GM18508 (cell line): ENCODE data around the gene OR5AR1.
"Not testable (repeated sequence)": the region's sequence is repeated elsewhere in the genome, so short reads cannot be mapped to it uniquely, and the experiment has no call there.

ENCODE experiments used
- ATAC-seq: cut with Tn5 transposase; IDR thresholded peaks from one replicate; pipeline ENCODE4 v1.9.1; 2021; ENCODE audit warnings: moderate number of reproducible peaks; ENCODE audit not compliant: insufficient read depth, unreplicated experiment

Gene OR5AR1

DNA sequence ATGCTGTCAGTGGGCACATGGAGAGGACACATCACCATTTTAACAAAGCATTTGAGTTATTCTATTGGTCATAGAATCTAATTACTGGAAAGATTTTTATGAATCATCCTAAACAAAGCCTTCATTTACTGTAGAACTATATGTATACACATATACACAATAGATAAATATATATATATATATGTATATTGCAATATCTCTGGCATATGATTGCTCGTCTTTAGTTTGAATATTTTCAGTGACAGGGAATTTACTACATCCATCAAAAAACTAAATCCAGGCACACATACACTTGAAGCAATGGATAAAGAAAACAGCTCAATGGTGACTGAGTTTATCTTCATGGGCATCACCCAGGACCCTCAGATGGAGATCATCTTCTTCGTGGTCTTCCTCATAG lies at the start of gene OR5AR1:
OR5AR1 (plus strand) TSS at position 301 of the 400 bp plus-strand sequence; CDS start at position 301, 0 bp downstream.
- no peak for ATAC-seq

DNA sequence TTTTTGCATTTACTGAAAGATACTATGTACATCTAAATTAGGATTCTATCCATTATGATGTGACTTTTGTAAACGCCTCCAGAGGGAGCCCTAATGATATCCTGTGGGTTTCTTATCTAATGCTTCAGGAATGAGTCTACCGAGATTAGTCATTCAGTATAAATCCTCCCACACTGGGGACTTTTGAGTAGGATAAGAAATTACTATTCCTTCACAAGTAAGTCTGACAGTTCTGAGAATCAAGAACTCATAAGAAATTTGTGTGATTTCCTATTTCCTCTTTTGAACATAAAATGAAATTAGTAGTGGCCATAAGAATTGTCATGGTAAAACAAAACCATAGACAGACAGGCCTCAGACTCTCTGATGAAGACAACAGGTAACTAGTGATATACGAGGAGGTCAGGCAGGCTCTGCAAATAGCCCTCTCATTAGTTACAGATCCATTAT lies 38.8 kb upstream of the OR5AR1 start:
- ATAC-seq, result peak; percentile 81

DNA sequence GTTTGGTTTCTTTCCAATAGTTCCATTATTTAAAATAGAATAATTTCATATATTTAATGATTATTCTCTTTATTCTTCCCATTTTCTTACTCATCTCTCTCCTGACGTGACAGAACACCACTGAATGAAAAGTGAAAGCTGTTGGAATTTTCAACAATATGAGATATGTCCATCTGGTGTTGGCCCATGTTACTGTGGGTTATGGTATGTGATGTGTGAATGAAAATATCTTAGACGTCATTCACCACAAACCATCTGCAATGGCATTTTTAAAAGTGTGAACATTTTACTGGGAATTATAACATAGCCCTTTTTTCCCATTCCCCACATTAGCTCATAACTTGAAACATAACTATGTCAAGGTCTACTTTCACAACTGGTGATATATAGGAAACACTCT lies 37.5 kb upstream of the OR5AR1 start:
- no peak for ATAC-seq

DNA sequence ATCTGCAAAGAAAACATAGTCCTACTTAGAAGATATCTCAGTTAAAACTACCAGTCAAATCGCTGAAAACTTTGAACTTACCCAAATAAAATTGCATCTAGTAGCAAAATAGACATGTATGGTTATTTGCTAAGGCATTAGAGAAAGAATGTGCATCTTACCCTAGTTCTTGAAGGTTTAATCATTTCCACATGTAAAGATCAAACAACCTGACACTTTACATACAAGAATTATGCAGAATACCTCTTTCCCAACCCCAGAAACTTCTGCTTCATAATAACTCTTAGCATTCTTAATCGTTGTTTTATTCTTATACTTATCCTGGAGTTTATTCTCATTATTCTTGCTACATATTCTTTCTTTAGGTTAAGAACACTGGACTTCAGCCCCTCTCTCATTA lies 31.2 kb upstream of the OR5AR1 start:
- no peak for ATAC-seq

- no peak for ATAC-seq
Measured at GRCh38 chr11:56636861-56637260, 26.6 kb upstream of the OR5AR1 start.

DNA sequence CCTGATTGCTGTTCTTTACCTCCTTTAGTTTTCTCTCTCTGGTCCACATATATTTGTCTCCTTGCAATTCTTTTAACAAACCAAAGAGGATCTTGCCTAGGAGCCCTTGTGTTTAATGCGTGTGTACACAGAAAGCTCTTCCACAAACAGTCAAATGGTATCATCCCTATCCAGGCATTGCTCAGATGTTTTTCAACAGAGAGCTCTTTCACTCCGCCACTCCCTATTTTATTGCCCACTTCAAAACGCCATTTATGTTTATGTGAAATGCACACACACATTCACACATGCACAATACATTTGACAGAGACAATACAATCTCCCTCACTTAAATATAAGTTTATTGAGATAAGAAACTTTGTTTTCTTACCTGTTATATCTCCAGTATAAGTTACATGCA lies 26.0 kb upstream of the OR5AR1 start:
- no peak for ATAC-seq

- ATAC-seq, result no peak
Measured at GRCh38 chr11:56642339-56642738, 21.1 kb upstream of the OR5AR1 start, which contains the start of gene OR5AP2. TSS of gene OR5AP2 (minus strand) at chr11:56642439. CDS start at chr11:56642439, 0 bp downstream.

DNA sequence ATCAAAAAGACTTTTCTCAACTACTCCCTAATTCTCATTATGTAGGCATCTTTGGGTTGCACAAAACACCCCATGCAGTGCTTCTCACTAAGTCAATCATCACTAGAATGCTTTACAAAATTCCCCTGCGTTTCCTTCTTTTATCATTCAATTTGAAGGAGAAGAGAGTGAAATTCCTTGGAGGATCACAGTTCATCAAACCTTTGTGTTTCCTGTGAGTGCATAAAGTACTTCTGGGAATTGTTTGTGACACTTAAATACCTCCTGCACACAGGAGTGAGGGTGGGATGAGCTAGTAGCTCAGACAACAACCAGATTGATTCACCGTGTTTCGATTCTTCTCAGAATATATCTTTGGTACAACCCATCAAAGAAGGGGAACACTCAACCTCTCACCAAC lies 3.7 kb upstream of the OR5AR1 start:
- no peak for ATAC-seq

- ATAC-seq, result no peak
Measured at GRCh38 chr11:56670984-56671383, 7.5 kb downstream of the OR5AR1 start.

DNA sequence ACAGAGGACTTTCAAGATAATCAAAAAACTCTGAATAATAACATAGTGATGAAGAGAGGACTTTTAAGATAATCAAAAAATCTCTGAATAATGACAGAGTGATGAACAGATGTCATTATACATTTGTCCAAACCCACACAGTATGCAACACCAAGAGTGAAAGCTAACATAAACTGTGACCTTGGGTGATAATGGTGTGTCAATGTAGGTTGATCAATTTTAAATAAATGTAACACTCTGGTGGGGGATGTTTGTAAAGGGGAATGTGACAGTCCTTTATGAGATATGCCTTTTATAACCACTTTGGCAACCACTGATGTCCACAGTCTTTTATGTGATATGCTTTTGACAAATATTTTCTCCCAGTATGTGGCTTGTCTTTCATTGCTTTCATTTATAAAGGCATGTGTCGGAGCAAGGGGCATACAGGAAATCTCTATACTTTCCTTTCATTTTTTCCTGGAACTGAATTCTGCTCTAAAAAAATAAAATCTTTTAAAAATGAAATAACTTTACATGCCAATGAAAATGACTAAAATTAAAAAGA lies 25.1 kb downstream of the OR5AR1 start:
- no peak for ATAC-seq

DNA sequence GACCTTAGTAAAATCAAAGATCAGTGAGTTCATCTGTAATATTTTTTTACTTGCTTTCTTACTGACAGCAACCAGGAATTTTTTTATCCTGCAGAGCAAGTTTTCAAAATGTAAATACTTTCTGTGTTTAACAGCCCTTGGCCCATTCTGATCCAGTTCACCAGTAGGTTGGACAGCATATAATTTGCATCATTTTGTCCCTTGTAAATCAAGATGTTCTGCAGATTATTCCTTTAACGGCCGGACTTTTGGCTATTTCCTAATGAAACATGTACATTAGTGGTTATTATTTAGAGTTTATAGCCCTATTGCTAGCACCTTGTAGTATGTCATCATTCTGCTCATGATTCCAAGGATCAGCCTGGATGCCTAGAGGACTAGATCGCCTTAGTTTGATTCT lies 27.7 kb downstream of the OR5AR1 start:
- not testable (repeated sequence) for ATAC-seq

GRCh38 chr11:56693428-56693827 lies 29.9 kb downstream of the OR5AR1 start:
- no peak for ATAC-seq

- ATAC-seq, result no peak
Measured at GRCh38 chr11:56698795-56699194, 35.3 kb downstream of the OR5AR1 start, which contains the start of gene OR9G1. TSS of gene OR9G1 (plus strand) at chr11:56699095. CDS start at chr11:56700388, 1,293 bp downstream.

DNA sequence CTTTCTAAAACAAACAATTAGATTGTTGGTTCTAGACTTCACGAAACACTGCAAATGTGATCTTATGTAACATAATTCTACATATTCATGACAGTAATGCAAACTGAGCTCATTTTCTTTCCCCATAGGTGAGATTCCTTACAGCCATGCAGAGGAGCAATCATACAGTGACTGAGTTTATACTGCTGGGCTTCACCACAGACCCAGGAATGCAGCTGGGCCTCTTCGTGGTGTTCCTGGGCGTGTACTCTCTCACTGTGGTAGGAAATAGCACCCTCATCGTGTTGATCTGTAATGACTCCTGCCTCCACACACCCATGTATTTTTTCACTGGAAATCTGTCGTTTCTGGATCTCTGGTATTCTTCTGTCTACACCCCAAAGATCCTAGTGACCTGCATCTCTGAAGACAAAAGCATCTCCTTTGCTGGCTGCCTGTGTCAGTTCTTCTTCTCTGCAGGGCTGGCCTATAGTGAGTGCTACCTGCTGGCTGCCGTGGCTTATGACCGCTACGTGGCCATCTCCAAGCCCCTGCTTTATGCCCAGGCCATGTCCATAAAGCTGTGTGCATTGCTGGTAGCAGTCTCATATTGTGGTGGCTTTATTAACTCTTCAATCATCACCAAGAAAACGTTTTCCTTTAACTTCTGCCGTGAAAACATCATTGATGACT lies 36.9 kb downstream of the OR5AR1 start:
- ATAC-seq, result no peak

DNA sequence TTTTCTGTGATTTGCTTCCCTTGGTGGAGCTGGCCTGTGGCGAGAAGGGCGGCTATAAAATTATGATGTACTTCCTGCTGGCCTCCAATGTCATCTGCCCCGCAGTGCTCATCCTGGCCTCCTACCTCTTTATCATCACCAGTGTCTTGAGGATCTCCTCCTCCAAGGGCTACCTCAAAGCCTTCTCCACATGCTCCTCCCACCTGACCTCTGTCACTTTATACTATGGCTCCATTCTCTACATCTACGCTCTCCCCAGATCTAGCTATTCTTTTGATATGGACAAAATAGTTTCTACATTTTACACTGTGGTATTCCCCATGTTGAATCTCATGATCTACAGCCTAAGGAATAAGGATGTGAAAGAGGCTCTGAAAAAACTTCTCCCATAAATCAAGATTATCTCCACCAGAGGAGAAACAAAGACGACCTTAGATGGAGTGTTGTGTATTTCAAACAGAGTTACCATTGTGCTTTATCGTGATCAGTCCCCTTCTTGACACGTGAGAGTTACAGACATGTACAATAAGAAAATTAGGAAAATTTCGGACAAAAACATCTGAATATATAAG lies 37.5 kb downstream of the OR5AR1 start:
- no peak for ATAC-seq

DNA sequence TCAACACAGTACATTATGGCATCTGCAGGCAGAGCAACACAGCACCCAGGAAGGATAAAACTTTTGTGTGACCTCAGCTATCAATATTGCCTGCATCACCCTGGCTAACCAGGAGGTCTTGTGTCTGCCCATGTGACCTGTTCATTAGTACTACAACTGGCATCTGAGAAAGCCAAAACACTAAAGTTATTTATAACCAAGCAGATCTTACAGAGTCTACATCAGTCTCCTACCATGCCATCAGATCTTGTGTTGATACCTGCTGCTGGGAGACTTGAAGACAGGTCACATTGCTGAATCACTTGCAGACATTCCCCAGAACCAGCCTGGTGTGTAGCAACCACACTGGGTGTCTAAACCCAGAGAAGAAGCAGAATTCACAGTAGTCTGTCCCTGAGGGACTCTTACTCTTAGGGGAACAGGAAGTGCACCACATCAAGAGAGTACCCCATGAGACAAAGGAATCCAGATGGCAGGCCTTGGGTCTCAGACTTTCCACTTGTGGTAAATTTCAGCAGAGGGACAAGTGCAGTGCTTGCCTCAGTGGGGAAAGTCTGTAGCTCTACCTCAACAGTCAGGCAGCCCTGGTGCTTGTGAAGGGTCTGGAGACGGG lies 42.4 kb downstream of the OR5AR1 start:
- ATAC-seq, result no peak

- ATAC-seq, result no peak
Measured at GRCh38 chr11:56706486-56706885, 43.0 kb downstream of the OR5AR1 start.

DNA sequence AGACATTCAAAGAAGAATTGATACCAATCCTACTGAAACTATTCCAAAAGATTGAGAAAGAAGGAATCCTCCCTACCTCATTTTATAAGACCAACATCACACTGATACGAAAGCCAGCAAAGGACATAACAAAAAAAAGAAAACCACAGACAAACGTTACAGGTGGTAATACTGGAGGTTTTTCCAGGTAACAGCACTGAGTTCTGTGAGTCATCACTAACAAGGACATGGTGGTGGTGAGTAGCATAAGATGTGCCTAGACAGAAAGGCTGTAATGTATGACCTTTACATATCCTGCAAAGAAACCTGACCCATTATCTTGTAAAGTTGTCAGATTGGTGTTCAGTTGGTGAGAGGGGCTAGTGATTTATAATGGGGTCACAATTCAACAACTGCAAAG lies 50.7 kb downstream of the OR5AR1 start:
- ATAC-seq, result no peak
